Transverse colon (tissue), 4 donors: Measurements from ENCODE around the gene NSMCE3.

ENCODE experiments used
- EP300 ChIP-seq: sonication (generic); formaldehyde crosslinking; IDR thresholded peaks from one replicate; pipeline ENCODE4 v1.6.1; 2017; ENCODE audit warnings: antibody characterized with exemption, low read depth
- POLR2A ChIP-seq: fragments of 450-650 bp; IDR thresholded peaks from one replicate; pipeline ENCODE4 v1.6.1; 2016; ENCODE audit warnings: antibody characterized with exemption, mild to moderate bottlenecking, moderate library complexity
- POLR2AphosphoS5 ChIP-seq, 3 donors: sonication (generic); formaldehyde crosslinking; IDR thresholded peaks; one replicate each; pipeline ENCODE4 v1.6.1; 2016; ENCODE audit warnings: antibody characterized with exemption in 3 of 3
- TF ChIP-seq, protein P1 (sequence below), 5 experiments: fragments of 200-600 bp in 3 of 5; fragments of 450-650 bp in 2 of 5; sonication (generic) in 3 of 5; IDR thresholded peaks; 1 replicate in 2 of 5; 2 replicates in 3 of 5; pipeline ENCODE4 v1.5.1; 2016 to 2017; ENCODE audit warnings: antibody characterized with exemption in 5 of 5, inconsistent platforms in 3 of 5, mild to moderate bottlenecking in 2 of 5, moderate library complexity in 1 of 5

DNA sequence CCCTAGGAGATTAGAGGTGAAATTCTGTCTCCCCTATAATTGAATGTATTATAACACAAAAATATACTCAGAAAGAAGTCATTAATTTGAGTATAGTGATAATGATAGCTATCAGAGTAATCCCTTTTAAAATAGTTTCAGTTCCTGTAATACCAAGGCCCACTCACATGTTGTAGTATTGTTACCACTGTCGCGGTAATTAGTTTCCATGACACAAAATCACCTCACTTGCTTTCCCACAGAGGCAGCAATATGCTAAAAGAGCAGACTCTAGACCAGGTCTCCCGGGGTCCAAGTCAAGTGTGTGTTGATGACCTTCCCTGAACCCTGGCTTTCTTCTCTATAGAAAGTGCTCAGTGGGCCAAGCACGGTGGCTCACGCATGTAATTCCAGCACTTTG, 39.5 kb upstream of the NSMCE3 start:
- TF ChIP-seq POLR2AphosphoS5 (IDR thresholded peaks at IDR 0.05) (no peak), EP300 (no peak), POLR2A (no peak)
- TF ChIP-seq, protein P1, sequence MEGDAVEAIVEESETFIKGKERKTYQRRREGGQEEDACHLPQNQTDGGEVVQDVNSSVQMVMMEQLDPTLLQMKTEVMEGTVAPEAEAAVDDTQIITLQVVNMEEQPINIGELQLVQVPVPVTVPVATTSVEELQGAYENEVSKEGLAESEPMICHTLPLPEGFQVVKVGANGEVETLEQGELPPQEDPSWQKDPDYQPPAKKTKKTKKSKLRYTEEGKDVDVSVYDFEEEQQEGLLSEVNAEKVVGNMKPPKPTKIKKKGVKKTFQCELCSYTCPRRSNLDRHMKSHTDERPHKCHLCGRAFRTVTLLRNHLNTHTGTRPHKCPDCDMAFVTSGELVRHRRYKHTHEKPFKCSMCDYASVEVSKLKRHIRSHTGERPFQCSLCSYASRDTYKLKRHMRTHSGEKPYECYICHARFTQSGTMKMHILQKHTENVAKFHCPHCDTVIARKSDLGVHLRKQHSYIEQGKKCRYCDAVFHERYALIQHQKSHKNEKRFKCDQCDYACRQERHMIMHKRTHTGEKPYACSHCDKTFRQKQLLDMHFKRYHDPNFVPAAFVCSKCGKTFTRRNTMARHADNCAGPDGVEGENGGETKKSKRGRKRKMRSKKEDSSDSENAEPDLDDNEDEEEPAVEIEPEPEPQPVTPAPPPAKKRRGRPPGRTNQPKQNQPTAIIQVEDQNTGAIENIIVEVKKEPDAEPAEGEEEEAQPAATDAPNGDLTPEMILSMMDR (IDR thresholded peaks at IDR 0.05), result no peak
